HG03521 (cell line): ENCODE measurements around the gene TTC21A.

ENCODE experiments used
- ATAC-seq: cut with Tn5 transposase; IDR thresholded peaks from one replicate; pipeline ENCODE4 v1.9.1; 2021; ENCODE audit warnings: mild to moderate bottlenecking, moderate library complexity; ENCODE audit not compliant: unreplicated experiment

The TTC21A gene

DNA sequence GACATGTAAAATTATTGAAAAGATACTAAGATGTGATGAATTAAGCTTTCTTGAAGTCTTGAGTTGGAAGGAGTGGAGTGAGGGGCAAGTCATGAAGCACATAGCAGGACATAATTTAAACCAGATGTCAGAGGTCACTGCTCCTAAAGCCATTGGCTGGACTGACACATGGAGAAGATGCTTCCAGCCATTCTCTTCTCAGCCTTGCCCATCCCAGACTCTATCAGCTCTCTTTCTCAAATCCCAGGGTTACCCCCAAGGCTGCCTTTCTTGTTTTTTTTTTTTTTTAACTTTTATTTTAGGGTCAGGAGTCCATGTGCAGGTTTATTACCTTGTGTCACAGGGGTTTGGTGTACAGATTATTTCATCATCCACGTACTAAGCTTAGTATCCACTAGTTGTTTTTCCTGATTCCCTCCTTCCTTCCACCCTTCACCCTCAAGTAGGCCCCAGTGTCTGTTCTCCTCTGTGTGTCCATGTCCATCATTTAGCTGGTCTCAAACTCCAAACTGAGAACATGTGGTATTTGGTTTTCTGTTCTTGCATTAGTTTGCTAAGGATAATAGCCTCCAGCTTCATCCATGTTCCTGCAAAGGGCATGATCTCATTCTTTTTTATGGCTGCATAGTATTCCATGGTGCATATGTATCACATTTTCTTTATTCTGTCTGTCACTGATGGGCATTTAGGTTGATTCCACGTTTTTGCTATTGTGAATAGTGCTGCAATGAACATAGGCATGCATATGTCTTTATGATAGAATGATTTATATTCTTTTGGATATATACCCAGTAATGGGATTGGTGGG is 66.0 kb downstream of the TTC21A start:
- no peak for ATAC-seq

DNA sequence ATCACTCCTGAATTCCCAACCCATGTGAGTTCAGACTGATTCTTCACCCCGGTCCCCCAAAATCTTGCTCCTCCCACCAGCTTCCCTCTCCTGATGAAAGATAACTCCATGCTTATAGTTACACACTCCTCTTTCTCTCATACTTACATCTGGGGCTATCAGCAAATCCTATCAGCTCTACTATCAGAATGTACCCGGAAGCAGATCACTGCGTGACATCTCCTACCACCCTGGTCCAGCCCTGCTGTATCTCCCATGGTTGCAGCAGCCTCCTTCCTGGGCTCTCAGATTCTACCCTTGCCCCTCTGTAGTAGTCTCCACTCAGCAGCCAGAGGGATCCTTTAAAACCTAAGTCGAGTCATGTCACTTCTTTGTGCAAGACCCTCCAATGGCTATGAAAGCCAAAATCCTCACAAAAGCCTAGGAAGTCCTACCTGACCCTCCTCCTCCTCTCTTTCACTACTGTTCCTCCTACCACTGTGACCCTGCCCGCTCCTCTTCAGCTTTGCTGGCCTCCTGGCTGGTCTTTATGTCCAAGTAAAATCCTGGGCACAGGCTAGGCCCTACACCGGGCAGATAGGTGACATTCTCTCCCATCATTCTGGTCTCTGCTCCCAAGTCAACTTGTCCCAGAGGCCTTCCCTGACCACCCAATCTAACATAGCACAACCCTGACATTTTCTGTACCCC is 68.7 kb downstream of the TTC21A start:
- ATAC-seq: no peak

DNA sequence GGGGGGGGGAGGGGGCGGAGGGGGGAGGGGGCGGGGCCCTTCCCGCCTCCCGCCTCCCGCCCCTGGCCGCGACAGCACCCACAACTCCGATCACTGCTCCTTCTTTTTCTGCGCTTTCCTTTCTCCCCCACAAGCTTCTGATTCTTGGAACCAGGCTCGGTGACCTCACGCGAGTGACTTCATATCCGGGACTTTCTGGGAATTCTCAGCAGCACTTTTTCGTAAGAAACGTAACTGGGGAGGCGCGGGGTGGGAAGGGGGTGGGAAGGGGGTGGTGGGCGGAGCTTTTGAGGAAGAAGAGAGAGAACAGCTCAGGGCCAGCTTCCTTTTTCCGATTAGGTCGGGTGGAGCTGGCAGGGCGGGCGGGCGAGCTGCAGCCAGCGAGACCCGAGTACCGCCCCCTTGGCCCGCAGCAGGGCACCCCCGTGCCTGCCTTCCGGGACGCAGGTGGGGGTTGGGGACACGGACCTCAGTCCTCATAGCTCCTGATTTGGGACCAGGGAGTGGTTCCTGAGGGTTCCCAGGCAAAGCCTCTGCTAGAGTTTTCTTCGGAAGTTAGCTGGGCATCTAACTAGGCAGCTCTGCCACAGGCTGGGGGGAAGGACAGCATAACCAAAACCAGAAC is 70.3 kb downstream of the TTC21A start:
- ATAC-seq: no peak

DNA sequence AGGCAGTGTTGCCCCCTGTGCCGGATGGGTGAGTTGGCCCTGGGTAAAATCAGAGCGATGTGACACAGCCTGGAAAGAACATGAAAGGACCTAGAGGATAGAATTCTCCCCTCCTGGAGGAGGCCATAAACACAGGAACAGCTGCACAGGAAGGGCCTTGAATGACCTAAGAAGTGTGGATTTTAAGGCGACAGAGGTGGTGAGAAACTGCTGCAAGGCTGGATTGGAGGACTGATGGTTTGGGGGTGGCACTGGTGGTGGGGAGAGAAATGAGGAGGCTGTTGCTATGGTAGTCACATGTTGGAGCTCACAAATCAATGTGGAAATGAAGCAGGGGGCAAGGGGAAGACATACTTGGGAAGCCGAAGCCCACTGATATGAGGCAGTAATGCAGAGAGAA is 71.1 kb downstream of the TTC21A start:
- no peak for ATAC-seq

DNA sequence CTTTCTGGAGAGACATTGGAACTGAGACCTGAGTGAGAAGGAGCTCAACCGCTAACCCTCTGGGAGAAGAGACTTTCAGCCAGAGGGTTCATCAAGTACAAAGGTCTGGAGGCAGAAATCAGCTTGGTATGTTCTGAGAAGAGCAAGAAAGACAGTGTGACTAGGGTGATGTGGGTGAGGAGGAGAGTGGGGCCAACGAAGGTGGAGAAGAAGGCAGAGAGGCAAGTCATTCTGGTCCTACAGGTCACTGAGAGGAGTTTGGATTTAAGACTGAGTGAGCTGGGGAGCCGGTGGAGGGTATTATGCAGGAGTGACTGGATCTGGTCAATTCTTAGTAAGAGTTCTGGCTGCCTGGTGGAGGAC is 72.7 kb downstream of the TTC21A start:
- ATAC-seq: no peak

DNA sequence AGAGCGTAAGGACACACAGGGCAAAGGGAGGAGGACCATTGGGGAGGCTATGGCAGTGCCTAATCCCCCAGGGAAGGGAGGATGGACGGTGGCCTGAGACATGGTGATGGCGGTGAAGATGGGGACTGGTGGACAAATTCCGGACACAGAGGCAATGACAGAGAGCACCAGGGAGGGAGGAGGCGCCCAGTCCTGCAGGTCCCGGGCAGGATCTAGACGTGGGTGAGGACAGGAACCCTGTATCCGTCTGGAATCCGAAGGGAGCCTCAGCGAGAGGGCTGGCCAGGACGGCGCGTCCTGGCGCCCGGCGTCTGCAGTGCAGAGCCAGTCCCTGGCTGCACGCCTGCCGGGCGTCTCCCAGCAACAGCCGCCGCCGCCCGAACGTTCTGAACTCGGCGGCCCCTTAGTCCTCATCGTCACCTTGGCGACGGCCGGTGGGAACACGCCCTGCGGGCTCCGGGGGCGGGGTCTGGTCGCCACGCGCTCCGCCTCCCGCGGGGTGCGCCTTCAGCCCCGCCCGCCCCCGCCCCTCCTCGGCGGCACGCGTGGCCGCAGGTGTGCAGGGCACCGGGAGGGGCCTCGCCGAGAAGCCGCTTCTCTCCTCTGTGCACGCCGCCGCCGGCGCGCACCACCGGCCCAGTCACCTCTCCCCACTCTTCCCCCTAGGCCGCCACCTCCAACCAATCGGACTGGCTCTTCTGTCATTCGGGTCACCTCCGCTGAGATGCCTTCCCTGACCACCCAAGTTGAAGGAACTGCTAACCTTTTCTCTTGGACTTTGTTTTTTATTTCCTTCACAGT is 73.3 kb downstream of the TTC21A start:
- ATAC-seq: peak; percentile 94

DNA sequence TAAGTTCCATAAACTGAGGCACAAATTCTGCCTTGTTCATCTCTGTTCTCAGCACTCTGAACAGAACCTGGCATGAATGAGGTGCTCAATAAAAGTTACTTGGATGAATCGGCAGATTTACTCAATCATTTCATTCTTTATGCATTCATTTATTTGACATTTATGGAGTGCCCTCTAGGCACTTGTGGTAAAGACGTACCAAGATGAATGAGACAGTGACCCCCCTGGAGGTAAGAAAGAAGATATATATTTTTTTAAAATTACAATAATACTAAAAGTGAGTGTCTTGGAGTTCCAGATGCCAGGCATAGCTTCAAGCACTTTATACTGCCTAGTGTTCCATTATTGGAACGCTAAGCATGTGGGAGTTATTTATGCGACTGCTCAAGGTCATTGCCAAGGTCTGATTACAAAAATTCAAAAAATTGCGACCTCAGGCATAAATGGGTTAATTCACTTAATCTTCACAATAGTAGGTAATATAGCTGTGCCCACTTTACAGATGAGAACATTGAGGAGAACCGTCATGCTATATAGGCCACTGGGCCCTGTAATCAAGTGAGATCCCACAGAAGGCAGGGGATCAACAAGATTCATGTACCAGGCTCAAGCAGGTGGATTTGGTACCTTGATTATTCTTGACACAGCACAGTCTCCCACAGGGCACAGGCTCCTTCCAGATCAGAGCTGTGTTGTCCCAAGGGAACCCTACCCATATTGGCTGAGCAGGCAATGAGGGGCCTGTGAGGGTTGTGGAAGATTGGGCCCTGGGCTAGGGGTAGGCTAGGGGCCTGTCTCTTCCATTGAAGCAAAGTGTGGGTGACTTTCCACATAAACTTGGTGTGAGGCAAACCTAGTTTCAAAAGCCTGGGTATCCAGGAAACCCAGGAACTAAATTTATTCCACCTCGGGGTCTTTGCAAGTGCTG is 74.2 kb downstream of the TTC21A start:
- ATAC-seq: no peak

DNA sequence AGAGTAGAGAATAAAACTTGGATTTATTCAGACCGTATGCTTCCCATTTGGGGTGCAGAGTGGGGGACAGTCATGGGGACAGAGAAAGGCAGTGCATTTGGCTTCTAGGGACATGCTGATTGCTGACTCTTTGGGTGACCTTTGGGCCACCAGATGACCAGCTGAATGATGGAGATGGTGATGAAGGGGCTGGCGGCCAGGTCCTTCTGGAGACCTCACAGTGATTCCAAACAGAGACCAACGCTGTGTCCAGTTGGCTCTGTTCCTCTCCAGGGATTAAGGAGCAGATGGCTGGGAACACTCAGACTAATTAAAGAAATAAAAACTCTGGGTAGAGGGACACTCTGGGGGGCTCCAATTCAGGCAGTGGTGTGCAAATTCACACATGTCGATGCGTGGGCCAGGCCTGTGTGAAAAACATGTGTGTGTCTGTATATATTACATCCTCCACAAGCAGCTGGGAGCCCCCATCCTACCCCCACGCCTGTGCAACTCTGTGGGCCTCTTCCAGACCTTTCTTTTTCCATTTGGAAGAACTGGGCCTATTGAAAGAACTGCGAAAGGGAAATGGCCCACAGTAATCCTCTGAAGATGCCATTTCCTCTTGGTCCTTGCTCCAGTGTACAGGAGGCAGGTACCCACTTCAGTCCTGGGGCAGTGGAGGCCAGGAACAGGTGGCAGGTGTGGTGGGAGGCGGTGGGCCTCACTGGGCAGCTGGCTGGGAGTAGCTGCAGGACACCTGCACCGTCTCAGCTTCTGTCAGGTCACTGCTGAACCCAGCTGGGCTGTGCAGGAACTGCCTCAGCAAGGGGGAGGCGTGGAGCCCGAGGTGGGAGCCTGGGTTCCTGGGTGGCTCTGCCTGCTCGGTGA is 76.0 kb downstream of the TTC21A start:
- ATAC-seq: no peak

DNA sequence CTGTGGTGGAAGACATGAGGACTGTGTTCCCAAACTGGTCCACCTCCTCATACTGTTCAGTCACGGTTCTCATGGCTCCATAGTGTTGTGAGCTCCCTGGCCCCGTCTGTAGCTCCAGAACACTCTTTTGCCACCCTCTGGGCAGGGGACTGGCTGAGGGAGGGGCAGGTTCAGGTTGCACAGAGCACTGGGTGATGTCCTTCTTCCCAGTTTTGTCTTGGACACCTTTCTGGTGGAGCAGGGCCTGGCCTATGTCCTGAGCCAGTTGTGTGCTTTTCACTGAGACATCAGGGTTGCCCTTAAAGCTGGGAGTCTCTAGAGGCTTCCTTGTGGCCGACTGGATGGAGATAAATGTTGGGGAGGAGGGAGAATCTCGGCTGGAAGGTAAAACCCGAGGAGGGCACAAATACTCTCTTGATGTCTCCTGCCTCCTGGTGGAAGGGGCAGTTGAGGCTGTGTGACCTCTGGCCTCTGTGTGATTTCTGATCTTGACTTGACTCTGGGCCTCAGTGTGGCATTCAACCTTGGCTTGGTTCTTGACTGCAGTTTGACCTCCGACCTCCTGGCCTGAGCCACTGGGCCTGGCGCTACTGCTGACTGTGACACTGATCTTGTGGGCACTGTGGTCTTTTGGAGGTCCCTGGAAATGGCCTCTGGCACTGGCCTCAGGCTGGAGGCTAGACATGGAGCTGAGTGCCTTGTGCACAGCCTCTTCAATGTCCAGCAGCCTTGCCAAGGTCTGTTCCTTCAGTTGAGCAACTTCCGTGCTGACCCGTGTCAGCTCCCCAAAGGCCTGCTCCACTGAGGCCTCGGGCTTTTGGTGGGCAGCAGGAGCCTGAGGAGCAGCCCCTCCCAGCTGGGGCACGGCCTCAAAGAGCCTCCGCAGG is 76.8 kb downstream of the TTC21A start:
- no peak for ATAC-seq

DNA sequence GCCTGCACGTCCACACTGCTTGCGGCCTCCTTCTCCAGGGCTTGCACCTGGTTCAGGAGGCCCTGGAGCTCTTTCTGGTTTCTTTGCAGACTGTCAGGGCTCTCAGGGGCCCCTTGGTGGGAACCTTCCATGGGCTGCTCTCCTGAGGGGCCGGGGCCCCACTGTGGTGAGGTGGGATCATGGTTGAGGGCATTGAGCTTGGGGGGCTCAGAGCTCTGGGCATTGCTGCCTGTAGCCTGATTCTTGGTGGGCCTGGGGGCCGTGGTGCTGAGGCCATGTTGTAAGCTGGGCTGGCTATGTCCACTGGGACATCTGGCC is 77.4 kb downstream of the TTC21A start:
- no peak for ATAC-seq

DNA sequence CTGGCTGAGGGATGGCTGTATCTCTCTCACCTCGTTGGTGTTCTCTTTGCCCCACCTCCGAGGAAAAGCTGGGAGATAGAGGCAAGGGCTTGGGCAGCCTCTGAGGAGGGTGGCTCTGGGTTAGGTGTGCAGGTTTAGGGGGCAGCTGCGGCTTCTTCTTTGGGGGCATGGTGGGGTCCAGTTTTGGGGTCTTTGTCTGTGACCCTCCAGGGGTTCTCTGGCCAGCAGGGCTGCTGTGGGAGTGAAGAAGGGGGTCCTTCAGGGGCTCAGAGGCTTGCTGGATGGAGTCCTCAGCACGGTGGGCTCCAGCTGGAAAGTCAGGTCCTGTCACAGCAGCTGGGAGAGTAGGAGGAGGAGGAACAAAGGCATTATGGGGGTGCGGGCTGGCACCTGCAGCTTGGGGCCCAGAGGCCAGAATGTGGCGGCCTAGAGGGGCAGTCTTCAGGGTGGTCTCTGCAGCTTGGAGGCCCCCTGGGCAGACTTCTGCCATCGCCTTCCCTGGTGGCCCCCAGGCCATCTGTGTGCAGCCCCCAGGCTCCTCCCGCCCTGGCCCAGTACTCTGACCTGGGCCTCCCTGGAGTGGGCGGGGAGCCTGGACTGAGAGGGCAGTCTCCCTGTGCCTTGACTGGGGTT is 78.0 kb downstream of the TTC21A start:
- ATAC-seq: no peak

DNA sequence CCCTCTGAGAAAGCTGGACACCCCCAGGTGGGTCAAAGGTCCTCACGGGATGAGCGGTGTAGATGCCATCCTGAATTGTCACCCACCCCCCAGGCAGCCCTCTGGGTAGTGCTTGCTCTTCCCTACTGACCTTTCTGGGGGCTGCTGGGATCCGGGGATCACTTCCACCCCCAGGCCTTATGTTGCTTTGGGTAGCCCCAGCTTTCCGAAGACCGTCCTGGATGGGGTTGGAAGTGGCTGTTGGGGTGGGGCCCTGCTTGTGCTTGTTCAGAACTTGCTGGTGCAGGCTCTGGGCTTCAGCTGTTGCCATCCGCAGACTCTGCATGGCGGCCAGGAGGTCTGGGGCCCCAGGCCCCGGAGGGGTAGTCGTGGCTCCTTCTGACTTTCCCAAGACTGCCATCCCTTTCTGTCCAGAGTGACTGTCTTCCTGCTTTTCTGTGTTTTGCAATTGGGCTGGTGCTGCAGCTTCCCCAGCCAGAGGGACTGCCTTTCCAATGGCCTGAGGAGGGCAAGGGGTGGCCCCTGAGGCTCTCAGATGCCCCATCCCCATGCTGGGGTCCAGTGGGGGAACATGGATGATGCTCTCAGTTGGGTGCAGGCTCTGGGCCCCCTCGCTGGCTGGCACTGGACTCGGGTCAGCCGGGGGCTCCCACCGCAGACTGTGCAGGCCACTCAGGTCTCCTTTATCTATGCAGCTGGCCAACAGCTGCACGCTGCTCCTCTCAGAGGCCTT is 78.6 kb downstream of the TTC21A start:
- ATAC-seq: no peak

DNA sequence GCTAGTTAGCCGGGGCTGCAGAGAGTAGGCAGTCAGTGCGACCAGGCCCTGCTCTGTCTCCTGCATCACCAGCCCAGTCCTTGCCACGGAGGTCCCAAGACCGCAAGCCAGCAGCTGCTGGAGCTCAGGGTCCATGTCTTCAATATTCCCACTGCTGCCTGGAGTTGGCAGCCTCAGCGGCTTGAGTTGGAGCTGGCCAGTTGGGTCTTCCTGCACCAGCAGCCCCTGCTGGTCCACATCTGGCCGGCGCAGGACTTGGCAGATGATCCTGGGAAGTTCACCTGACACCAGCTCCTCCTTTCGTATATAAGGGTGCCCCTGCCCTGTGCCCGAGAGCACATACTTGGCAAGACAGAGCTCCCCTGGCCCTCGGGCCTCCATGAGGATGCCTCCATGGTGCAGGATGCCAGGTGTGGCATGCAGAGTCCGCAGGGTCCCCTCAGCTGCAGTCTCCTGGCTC is 79.2 kb downstream of the TTC21A start:
- no peak for ATAC-seq

DNA sequence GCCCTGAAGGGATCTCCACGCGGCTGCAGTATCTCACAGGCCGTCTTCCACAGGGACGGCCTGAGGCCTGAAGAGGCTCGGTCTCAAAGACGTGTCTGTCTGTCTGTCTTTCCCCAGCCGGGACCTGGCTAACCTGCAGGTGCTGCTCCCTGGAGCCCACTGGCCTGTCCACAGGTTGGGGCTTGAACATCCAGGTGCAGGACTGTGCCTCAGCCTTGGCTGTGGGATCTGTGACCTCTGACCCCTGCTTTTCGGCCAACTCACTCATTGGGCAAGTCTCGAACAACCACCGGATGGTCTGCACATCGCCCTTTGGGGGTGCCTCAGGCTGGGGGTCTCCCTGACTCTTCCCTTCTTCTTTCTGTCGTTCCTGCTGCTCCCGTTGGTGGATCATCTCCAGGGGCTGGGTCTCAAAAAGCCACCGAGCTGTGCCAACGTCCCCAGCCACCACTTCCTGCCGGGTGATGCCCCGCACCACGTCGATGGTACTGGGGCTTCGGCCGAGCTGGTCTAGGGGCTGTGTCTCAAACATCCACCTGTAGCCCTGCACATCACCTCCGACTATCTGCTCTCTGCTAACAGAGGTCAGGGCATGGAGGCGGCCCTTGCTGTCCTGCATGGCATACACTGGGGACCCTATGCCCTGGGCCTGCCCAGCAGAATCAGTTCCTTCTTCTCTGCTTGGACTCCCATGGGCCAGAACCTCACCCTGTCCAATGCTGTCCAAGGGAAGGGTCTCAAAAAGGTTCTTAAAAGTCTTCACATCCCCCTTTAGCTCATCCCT is 80.1 kb downstream of the TTC21A start:
- no peak for ATAC-seq
